Hepatocyte (in vitro differentiated cells): ENCODE measurements around the gene MRGPRD. TPM values are rescaled to one million over a fixed set of nuclear protein-coding genes. Genes with fewer than 3 reads are reported as not detected.

Experiments used
- DNase-seq: peaks from one replicate; pipeline ENCODE4 v3.0.0-alpha.2; 2016; ENCODE audit warnings: low spot score
- H2AFZ ChIP-seq: fragments of 200-600 bp; sonication (generic); 2 replicates; pipeline ENCODE4 v1.6.0; 2016; ENCODE audit warnings: antibody characterized with exemption, mild to moderate bottlenecking
- H3K27ac ChIP-seq: fragments of 200-600 bp; sonication (generic); 2 replicates; pipeline ENCODE4 v1.5.1; 2016; ENCODE audit warnings: mild to moderate bottlenecking
- H3K27me3 ChIP-seq: fragments of 200-600 bp; sonication (generic); 2 replicates; pipeline ENCODE4 v1.6.1; 2016
- H3K36me3 ChIP-seq: fragments of 200-600 bp; sonication (generic); replicated peaks from 2 replicates; pipeline ENCODE4 v1.5.1; 2016; ENCODE audit warnings: low read depth; ENCODE audit not compliant: insufficient read depth
- H3K4me1 ChIP-seq: fragments of 200-600 bp; sonication (generic); 2 replicates; pipeline ENCODE4 v1.5.1; 2016; ENCODE audit warnings: mild to moderate bottlenecking, moderate library complexity; ENCODE audit not compliant: insufficient read depth
- H3K4me2 ChIP-seq: fragments of 200-600 bp; sonication (generic); 2 replicates; pipeline ENCODE4 v1.6.0; 2016
- H3K4me3 ChIP-seq: fragments of 200-600 bp; sonication (generic); 2 replicates; pipeline ENCODE4 v1.5.1; 2016; ENCODE audit warnings: mild to moderate bottlenecking
- H3K79me2 ChIP-seq: fragments of 200-600 bp; sonication (generic); 2 replicates; pipeline ENCODE4 v1.6.0; 2017; ENCODE audit warnings: mild to moderate bottlenecking
- H3K9me2 ChIP-seq: fragments of 200-600 bp; sonication (generic); replicated peaks from 2 replicates; pipeline ENCODE4 v1.6.0; 2017; ENCODE audit warnings: mild to moderate bottlenecking; ENCODE audit not compliant: insufficient read depth
- H3K9me3 ChIP-seq: fragments of 200-600 bp; sonication (generic); 2 replicates; pipeline ENCODE4 v1.5.1; 2016; ENCODE audit warnings: low read depth, mild to moderate bottlenecking
- H4K20me1 ChIP-seq: fragments of 200-600 bp; sonication (generic); 2 replicates; pipeline ENCODE4 v1.6.0; 2016; ENCODE audit warnings: mild to moderate bottlenecking; ENCODE audit not compliant: insufficient read depth, poor library complexity, severe bottlenecking
- CTCF ChIP-seq: fragments of 200-600 bp; sonication (generic); IDR thresholded peaks from 2 replicates; pipeline ENCODE4 v1.5.1; 2016; ENCODE audit warnings: antibody characterized with exemption, mild to moderate bottlenecking; ENCODE audit not compliant: poor library complexity
- EZH2 ChIP-seq: fragments of 200-600 bp; sonication (generic); IDR thresholded peaks from 2 replicates; pipeline ENCODE4 v1.6.1; 2016; ENCODE audit warnings: antibody characterized with exemption, mild to moderate bottlenecking, borderline replicate concordance
- EZH2phosphoT487 ChIP-seq: fragments of 200-600 bp; sonication (generic); IDR thresholded peaks from one replicate; pipeline ENCODE4 v1.6.1; 2018; ENCODE audit warnings: antibody characterized with exemption, mild to moderate bottlenecking, low read depth, moderate library complexity; ENCODE audit not compliant: unreplicated experiment, severe bottlenecking
- WGBS: methylation state at CpG from one replicate; pipeline ENCODE4 v1.1.6; 2016; ENCODE audit warnings: low lambda C conversion rate; ENCODE audit errors: missing lambda C conversion rate; 5-methylcytosine and 5-hydroxymethylcytosine counted together
- polyA plus RNA-seq: library from polyadenylated mRNA; unstranded; fragments of >200 nt; fragmentation: Nextera tagmentation; extraction: Ambion mirVana; gene quantifications from 2 replicates; pipeline ENCODE4 v1.2.1, GENCODE V29; 2016
- total RNA-seq: library from RNA; depleted of rRNA; stranded (reverse); fragments of >200 nt; gene quantifications from 2 replicates; pipeline ENCODE4 v1.2.3, GENCODE V29; 2014

The MRGPRD gene
- total and polyA plus RNA-seq, 2 experiments from 2014 or later, result not detected

GRCh38 chr11:68948935-68949334 is 31.9 kb downstream of the MRGPRD start:
- no peak for DNase-seq
- no peaks in the 10 kb centered on the region for H3K9me2 ChIP-seq
- H3K27me3 ChIP-seq, result no peaks in the 10 kb centered on the region
- no peaks in the 10 kb centered on the region for H3K36me3 ChIP-seq
- H3K4me2 ChIP-seq, result no peak overlapping the region
- H3K4me1 ChIP-seq, result no peaks in the 10 kb centered on the region
- H2AFZ ChIP-seq, result no peak overlapping the region
- no peak overlapping the region for H3K27ac ChIP-seq
- no peaks in the 10 kb centered on the region for H4K20me1 ChIP-seq
- H3K9me3 ChIP-seq, result no peaks in the 10 kb centered on the region
- TF ChIP-seq CTCF (no peak), EZH2 (no peak), EZH2phosphoT487 (no peak)
- H3K4me3 ChIP-seq, result no peak overlapping the region
- H3K79me2 ChIP-seq, result no peaks in the 10 kb centered on the region
- 92% methylated on average over 17 of the region's 17 CpGs for WGBS

DNA sequence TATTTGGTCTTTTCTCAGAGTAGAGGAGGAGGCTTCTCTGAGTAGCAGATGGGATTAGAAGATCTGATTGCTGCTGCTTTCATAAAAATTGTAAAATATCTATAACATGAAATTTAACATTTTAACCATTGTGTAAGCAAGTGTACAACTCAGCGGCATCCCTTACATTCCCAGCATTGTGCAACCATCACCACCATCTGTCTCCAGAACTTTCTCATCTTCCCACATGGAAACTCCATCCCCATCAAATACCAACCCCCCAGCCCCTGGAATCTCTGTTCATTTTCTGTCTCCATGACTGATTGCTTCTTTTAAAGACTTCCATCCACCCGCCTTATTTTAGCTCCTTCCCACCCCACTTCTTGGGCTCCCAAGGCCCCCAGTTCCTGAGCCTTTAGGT is 32.3 kb downstream of the MRGPRD start:
- H3K27me3 ChIP-seq, result no peaks in the 10 kb centered on the region
- no peak overlapping the region for H3K27ac ChIP-seq
- H3K79me2 ChIP-seq, result no peaks in the 10 kb centered on the region
- no peak for TF ChIP-seq EZH2phosphoT487
- TF ChIP-seq CTCF, result no peak
- no peak for TF ChIP-seq EZH2
- no peaks in the 10 kb centered on the region for H4K20me1 ChIP-seq
- H3K36me3 ChIP-seq, result no peaks in the 10 kb centered on the region
- H3K4me3 ChIP-seq, result no peak overlapping the region
- DNase-seq, result no peak
- whole genome bisulfite sequencing, result 47% methylated on average over 2 of the region's 2 CpGs
- no peak overlapping the region for H3K4me2 ChIP-seq
- H3K4me1 ChIP-seq, result no peaks in the 10 kb centered on the region
- no peaks in the 10 kb centered on the region for H3K9me3 ChIP-seq
- H3K9me2 ChIP-seq, result no peaks in the 10 kb centered on the region
- no peak overlapping the region for H2AFZ ChIP-seq

DNA sequence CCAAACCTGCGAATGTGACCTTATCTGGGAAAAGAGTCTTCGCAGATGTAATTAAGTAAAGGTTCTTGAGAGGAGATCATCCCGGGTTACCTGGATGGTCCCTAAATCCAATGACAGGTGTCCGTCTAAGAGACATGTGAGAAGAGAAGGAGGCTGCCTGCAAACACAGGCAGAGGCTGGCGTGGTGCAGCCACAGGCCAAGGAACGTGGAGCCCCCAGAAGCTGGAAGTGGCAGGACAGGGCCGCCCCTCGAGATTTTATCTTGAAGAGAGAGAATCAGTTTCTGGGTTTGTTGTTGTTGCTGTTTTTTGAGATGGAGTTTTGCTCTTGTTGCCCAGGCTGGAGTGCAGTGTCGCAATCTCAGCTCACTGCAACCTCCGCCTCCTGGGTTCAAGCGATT is 33.6 kb downstream of the MRGPRD start:
- Histone ChIP-seq H3K4me3 (no peak overlapping the region), H3K27me3 (no peaks in the 10 kb centered on the region), H3K9me2 (no peaks in the 10 kb centered on the region), H2AFZ (no peak overlapping the region), H3K4me1 (peaks cover 8% of the 10 kb centered on the region), H3K9me3 (no peaks in the 10 kb centered on the region), H3K27ac (no peak overlapping the region), H3K4me2 (no peak overlapping the region), H3K79me2 (no peaks in the 10 kb centered on the region), H3K36me3 (no peaks in the 10 kb centered on the region), H4K20me1 (no peaks in the 10 kb centered on the region)
- 67% methylated on average over 11 of the region's 11 CpGs for WGBS
- DNase-seq, result no peak
- TF ChIP-seq EZH2phosphoT487, result no peak
- no peak for TF ChIP-seq CTCF
- no peak for TF ChIP-seq EZH2

DNA sequence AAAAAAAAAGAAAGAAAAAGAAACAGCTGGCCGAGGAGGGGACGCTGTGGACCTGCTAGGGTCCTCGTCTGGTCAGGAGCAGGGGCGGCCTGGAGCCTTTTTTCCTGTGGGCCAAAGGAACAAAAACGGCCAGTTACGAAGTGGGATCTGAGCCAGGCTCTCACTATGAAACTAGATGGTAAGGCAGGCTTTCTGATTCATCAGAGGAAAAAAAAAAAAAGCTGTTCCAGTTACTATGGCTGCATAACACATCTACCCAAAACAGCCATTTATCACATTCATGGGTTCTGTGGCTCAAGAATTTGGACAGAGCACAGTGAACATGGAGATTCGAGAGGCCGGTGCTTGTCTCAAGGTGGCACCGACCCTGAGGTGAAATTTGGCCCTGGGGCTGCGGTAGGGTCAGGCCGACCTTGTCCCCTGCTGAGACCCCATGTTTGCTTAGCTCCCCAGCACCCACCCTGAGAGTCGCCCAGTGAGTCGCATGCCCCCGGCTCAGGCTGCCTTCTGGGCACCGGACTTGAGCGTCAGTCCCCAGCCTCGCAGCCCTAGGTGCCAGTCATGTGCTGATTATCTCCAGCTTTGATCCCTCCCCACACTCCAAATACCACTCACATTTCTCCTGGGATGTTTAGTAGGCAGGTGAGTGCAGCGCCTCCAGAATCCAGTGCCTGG is 34.2 kb downstream of the MRGPRD start:
- no peak overlapping the region for H3K27ac ChIP-seq
- DNase-seq, result peak; percentile 50
- peaks cover 9% of the 10 kb centered on the region for H3K4me1 ChIP-seq
- TF ChIP-seq EZH2, result no peak
- no peaks in the 10 kb centered on the region for H3K9me3 ChIP-seq
- H3K4me3 ChIP-seq, result no peak overlapping the region
- no peaks in the 10 kb centered on the region for H3K79me2 ChIP-seq
- H2AFZ ChIP-seq, result no peak overlapping the region
- no peaks in the 10 kb centered on the region for H4K20me1 ChIP-seq
- 72% methylated on average over 18 of the region's 18 CpGs for WGBS
- no peak overlapping the region for H3K4me2 ChIP-seq
- no peaks in the 10 kb centered on the region for H3K36me3 ChIP-seq
- no peaks in the 10 kb centered on the region for H3K27me3 ChIP-seq
- H3K9me2 ChIP-seq, result no peaks in the 10 kb centered on the region
